Keratinocyte (primary cell): ENCODE measurements around the gene ZNF587B.

ENCODE experiments used
- CTCF ChIP-seq, 3 experiments: IDR thresholded peaks in 1 of 3; conservative IDR thresholded peaks in 1 of 3; optimal IDR thresholded peaks in 1 of 3; 2 replicates in 2 of 3; 3 replicates in 1 of 3; pipeline versions ENCODE3 to v1.5.1; 2011; ENCODE audit warnings: low read length in 3 of 3, mild to moderate bottlenecking in 3 of 3, moderate library complexity in 2 of 3, control low read depth in 1 of 3, inconsistent platforms in 1 of 3; ENCODE audit not compliant: insufficient read depth in 2 of 3; ENCODE audit errors: extremely low read depth in 1 of 3
- EZH2 ChIP-seq: IDR thresholded peaks from one replicate; pipeline ENCODE4 v1.6.1; 2012; ENCODE audit warnings: inconsistent platforms, mild to moderate bottlenecking, low read length, moderate library complexity

- TF ChIP-seq CTCF (optimal IDR thresholded peaks at IDR 0.05 in 1 of 3, IDR thresholded peaks at IDR 0.05 in 1 of 3, conservative IDR thresholded peaks at IDR 0.05 in 1 of 3; ENCODE audit: extremely low read depth in 1 of 3, insufficient read depth in 2 of 3, low read length in 3 of 3) (peak; percentile 22 to 35 (median 33)), EZH2 (no peak)
Observed at GRCh38 chr19:57888560-57889231, 58.6 kb downstream of the ZNF587B start, which contains the start of gene ZNF814.
